HCT116 (cell line): ENCODE results near the gene GALNS. TPM values are rescaled to one million over a fixed set of nuclear protein-coding genes. Genes with fewer than 3 reads are reported as not detected.

ENCODE experiments used
- ATAC-seq: fragments of 200-7000 bp; cut with Tn5 transposase; 2 replicates; pipeline ENCODE4 v1.9.1; 2020; ENCODE audit warnings: mild to moderate bottlenecking, moderate library complexity
- BruUV-seq: library from RNA; stranded (reverse); fragments of 400-500 nt; replicated peaks from 2 replicates; lab custom pipeline; 2021; lab: Mats Ljungman, UMichigan
- CTCF ChIA-PET: fragments of 300-600 bp; sonication (Branson Sonifier 250); formaldehyde crosslinking; loops from one replicate; lab custom pipeline; 2021; ENCODE audit warnings: antibody characterized with exemption; lab: Charles Lee
- POLR2A ChIA-PET: fragments of 300-600, 350-600 bp; sonication (Branson Sonifier 250); formaldehyde crosslinking; loops from one replicate; lab custom pipeline; 2021; ENCODE audit warnings: antibody characterized with exemption; lab: Charles Lee
- RAD21 ChIA-PET, 2 experiments: fragments of 300-600 bp; sonication (Branson Sonifier 250); formaldehyde crosslinking; loops; one replicate each; lab custom pipeline; 2023; ENCODE audit warnings: low total read pairs in 2 of 2; ENCODE audit not compliant: uncharacterized antibody in 2 of 2, unreplicated experiment in 2 of 2, low non-redundant PET in 1 of 2; lab: Charles Lee
- DNase-seq: peaks from one replicate; pipeline ENCODE4 v3.0.0-alpha.2; 2010; ENCODE audit warnings: low read depth, low spot score
- H2AFZ ChIP-seq: fragments of 200-600 bp; shearing (Covaris generic), sonication (generic); 2 replicates; pipeline ENCODE4 v1.6.1; 2017; ENCODE audit warnings: low read depth, mixed run types, mixed read lengths, antibody characterized with exemption, low read length; ENCODE audit not compliant: poor library complexity, severe bottlenecking
- H3K27ac ChIP-seq: 2 replicates; pipeline ENCODE4 v1.5.1; 2012; ENCODE audit warnings: low read depth, low read length
- H3K27me3 ChIP-seq: fragments of 200-600 bp; sonication (generic); 2 replicates; pipeline ENCODE4 v1.6.1; 2016; ENCODE audit warnings: mixed run types, low read length, mixed read lengths; ENCODE audit not compliant: insufficient read depth
- H3K36me3 ChIP-seq, 2 experiments: fragments of 200-500 bp in 1 of 2; fragments of 200-600 bp in 1 of 2; sonication (Bioruptor generic) in 1 of 2; sonication (generic) in 1 of 2; 2 replicates each; pipeline versions ENCODE4 v1.5.1 to v1.6.1; 2014 to 2016; ENCODE audit warnings: low read length in 2 of 2, inconsistent platforms in 1 of 2, mixed read lengths in 1 of 2, mixed run types in 1 of 2; ENCODE audit not compliant: insufficient read depth in 2 of 2, control insufficient read depth in 1 of 2
- H3K4me1 ChIP-seq, 2 experiments: fragments of 200-600 bp in 1 of 2; sonication (generic) in 1 of 2; 2 replicates each; pipeline versions ENCODE4 v1.5.1 to v1.6.1; 2012 to 2017; ENCODE audit warnings: low read length in 2 of 2, inconsistent platforms in 1 of 2, mild to moderate bottlenecking in 1 of 2, mixed read lengths in 1 of 2, mixed run types in 1 of 2, moderate library complexity in 1 of 2; ENCODE audit not compliant: insufficient read depth in 2 of 2, control insufficient read depth in 1 of 2
- H3K4me2 ChIP-seq: fragments of 200-600 bp; sonication (generic); 2 replicates; pipeline ENCODE4 v1.6.1; 2017; ENCODE audit warnings: mixed run types, low read length, mixed read lengths
- H3K4me3 ChIP-seq, 2 experiments: fragments of 200-600 bp in 1 of 2; sonication (generic) in 1 of 2; replicated peaks in 1 of 2; 2 replicates each; pipeline ENCODE4 v1.5.1; 2011 to 2016; ENCODE audit warnings: low read length in 2 of 2, control low read depth in 1 of 2, low read depth in 1 of 2, mild to moderate bottlenecking in 1 of 2, mixed read lengths in 1 of 2, mixed run types in 1 of 2
- H3K79me2 ChIP-seq: fragments of 200-600 bp; sonication (generic); 2 replicates; pipeline ENCODE4 v1.6.1; 2017; ENCODE audit warnings: mild to moderate bottlenecking, mixed run types, low read length, moderate library complexity, mixed read lengths; ENCODE audit not compliant: insufficient read depth
- H3K9ac ChIP-seq: fragments of 200-600 bp; sonication (generic); 2 replicates; pipeline ENCODE4 v1.6.1; 2016; ENCODE audit warnings: low read length, mixed read lengths
- H3K9me2 ChIP-seq: fragments of 200-600 bp; sonication (generic), shearing (Covaris generic); 2 replicates; pipeline ENCODE4 v1.6.1; 2017; ENCODE audit warnings: mixed run types, mild to moderate bottlenecking, moderate library complexity; ENCODE audit not compliant: insufficient read depth
- H3K9me3 ChIP-seq, 2 experiments: fragments of 200-500 bp in 1 of 2; fragments of 200-600 bp in 1 of 2; sonication (Bioruptor generic) in 1 of 2; sonication (generic) in 1 of 2; 2 replicates each; pipeline ENCODE4 v1.6.1; 2014 to 2017; ENCODE audit warnings: low read length in 2 of 2, mixed read lengths in 2 of 2, inconsistent platforms in 1 of 2, low read depth in 1 of 2, mild to moderate bottlenecking in 1 of 2, mixed run types in 1 of 2, moderate library complexity in 1 of 2; ENCODE audit not compliant: control insufficient read depth in 1 of 2, insufficient read depth in 1 of 2
- H4K20me1 ChIP-seq: fragments of 200-600 bp; sonication (generic), shearing (Covaris generic); 2 replicates; pipeline ENCODE4 v1.6.1; 2017; ENCODE audit warnings: mixed run types, mild to moderate bottlenecking, moderate library complexity; ENCODE audit not compliant: insufficient read depth
- EZH2 ChIP-seq: fragments of 200-600 bp; sonication (generic); IDR thresholded peaks from 2 replicates; pipeline ENCODE4 v1.6.1; 2017; ENCODE audit warnings: antibody characterized with exemption, mixed run types
- POLR2AphosphoS5 ChIP-seq: IDR thresholded peaks from 2 replicates; pipeline ENCODE4 v1.6.1; 2011; ENCODE audit warnings: mild to moderate bottlenecking, low read depth, low read length, moderate library complexity
- RAD21 ChIP-seq: IDR thresholded peaks from 2 replicates; pipeline ENCODE4 v1.6.1; 2012; ENCODE audit warnings: low read depth, mild to moderate bottlenecking
- REST ChIP-seq: IDR thresholded peaks from 2 replicates; pipeline ENCODE4 v1.6.1; 2012; ENCODE audit warnings: low read depth
- SRF ChIP-seq: IDR thresholded peaks from 2 replicates; pipeline ENCODE4 v1.6.1; 2012; ENCODE audit warnings: low read depth
- YY1 ChIP-seq: IDR thresholded peaks from 2 replicates; pipeline ENCODE4 v1.6.1; 2011; ENCODE audit warnings: low read length, low read depth, moderate library complexity, mild to moderate bottlenecking; ENCODE audit not compliant: insufficient replicate concordance; ENCODE audit errors: extremely low read depth
- intact Hi-C: fragments of 100-400 bp; cut with micrococcal nuclease; formaldehyde crosslinking; loops from 2 replicates; pipeline ENCODE4 v1.10.0; 2022
- total RNA-seq: library from RNA; stranded (reverse); gene quantifications from one replicate; pipeline ENCODE4 v1.2.1, GENCODE V29; 2021; ENCODE audit not compliant: unreplicated experiment
- TF ChIP-seq, protein P1 (sequence below): IDR thresholded peaks from 2 replicates; pipeline ENCODE4 v1.6.1; 2011; ENCODE audit warnings: mild to moderate bottlenecking, low read length, moderate library complexity; ENCODE audit not compliant: insufficient replicate concordance; ENCODE audit errors: extremely low read depth

Gene GALNS
- total RNA-seq, 1 experiment from 2014 or later, result 44.6 TPM

DNA sequence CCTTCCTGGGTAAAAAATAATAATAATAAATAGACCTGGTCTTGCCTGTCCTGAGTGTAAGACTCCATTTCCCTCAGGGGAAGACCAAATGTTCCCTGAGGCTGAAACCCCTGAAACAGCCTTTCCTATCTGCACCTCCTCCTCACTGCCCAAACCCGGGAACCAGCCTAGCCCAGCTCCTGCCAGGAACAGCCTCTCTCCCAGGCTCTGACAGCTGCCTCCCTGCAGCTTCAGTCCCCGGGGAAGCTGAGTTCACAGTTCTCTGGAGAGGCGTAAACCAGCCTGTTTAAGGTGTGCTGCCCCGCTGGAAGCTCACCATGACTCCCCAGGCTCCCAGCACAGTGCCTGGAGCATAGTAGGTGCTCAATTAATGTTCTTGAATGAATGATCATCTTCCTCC, 60.5 kb downstream of the GALNS start:
- Histone ChIP-seq H3K36me3 (no peaks in the 10 kb centered on the region), H3K27me3 (no peaks in the 10 kb centered on the region), H4K20me1 (no peaks in the 10 kb centered on the region), H3K4me1 (peaks cover 5 to 16% of the 10 kb centered on the region in 2 experiments), H3K79me2 (no peaks in the 10 kb centered on the region), H3K4me3 (no peak overlapping the region), H3K4me2 (no peak overlapping the region), H3K9ac (no peak overlapping the region), H3K27ac (no peak overlapping the region), H2AFZ (no peak overlapping the region), H3K9me2 (no peaks in the 10 kb centered on the region), H3K9me3 (no peaks in the 10 kb centered on the region)
- ChIA-PET CTCF (interaction anchor here (1.5 to 2.1 kb wide), 2 partner anchors 11 to 59 kb away, joined by 5 read pairs; partner anchors contain the start of gene PIEZO1), POLR2A (interaction anchor here (1.0 kb wide), 1 partner anchor 11 kb away, joined by 4 read pairs; the partner anchor contains the start of gene PIEZO1), RAD21 (no interaction called here)
- ATAC-seq (no peak), DNase-seq (no peak)
- no TSS peak for BruUV-seq
- intact Hi-C loops, result no loop called here
- TF ChIP-seq, protein P1, sequence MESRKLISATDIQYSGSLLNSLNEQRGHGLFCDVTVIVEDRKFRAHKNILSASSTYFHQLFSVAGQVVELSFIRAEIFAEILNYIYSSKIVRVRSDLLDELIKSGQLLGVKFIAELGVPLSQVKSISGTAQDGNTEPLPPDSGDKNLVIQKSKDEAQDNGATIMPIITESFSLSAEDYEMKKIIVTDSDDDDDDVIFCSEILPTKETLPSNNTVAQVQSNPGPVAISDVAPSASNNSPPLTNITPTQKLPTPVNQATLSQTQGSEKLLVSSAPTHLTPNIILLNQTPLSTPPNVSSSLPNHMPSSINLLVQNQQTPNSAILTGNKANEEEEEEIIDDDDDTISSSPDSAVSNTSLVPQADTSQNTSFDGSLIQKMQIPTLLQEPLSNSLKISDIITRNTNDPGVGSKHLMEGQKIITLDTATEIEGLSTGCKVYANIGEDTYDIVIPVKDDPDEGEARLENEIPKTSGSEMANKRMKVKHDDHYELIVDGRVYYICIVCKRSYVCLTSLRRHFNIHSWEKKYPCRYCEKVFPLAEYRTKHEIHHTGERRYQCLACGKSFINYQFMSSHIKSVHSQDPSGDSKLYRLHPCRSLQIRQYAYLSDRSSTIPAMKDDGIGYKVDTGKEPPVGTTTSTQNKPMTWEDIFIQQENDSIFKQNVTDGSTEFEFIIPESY, result no peak
- TF ChIP-seq EZH2, result no peak
- TF ChIP-seq YY1, result no peak
- no peak for TF ChIP-seq REST
- no peak for TF ChIP-seq POLR2AphosphoS5
- TF ChIP-seq SRF, result no peak
- TF ChIP-seq RAD21, result no peak
